GM12878 (cell line): ENCODE results near the gene ESR1. TPM values are rescaled to one million over a fixed set of nuclear protein-coding genes. Genes with fewer than 3 reads are reported as not detected.

Experiments
- ATAC-seq: fragments of 200-7000 bp; cut with Tn5 transposase; 3 replicates; pipeline ENCODE4 v1.9.1; 2020; ENCODE audit warnings: mild to moderate bottlenecking, moderate library complexity
- BruUV-seq: library from RNA; stranded (reverse); fragments of 400-500 nt; replicated peaks from 2 replicates; lab custom pipeline; 2021; lab: Mats Ljungman, UMichigan
- CTCF ChIA-PET: fragments of 300-600 bp; sonication (Branson Sonifier 250); formaldehyde crosslinking; extraction: SDS; loops from one replicate; lab custom pipeline; 2021; ENCODE audit warnings: inconsistent platforms; lab: Yijun Ruan, JAX
- POLR2A ChIA-PET: fragments of 350-600 bp; formaldehyde crosslinking; extraction: SDS; loops from one replicate; lab custom pipeline; 2021; ENCODE audit warnings: inconsistent platforms; lab: Charles Lee
- RAD21 ChIA-PET: fragments of 300-600 bp; sonication (Branson Sonifier 250); formaldehyde crosslinking; loops from one replicate; lab custom pipeline; 2023; ENCODE audit warnings: antibody characterized with exemption; ENCODE audit not compliant: unreplicated experiment; lab: Charles Lee
- SMC1A ChIA-PET: fragments of 300-600 bp; sonication (Branson Sonifier 250); formaldehyde crosslinking; loops from one replicate; lab custom pipeline; 2023; ENCODE audit not compliant: unreplicated experiment, uncharacterized antibody; lab: Charles Lee
- DNase-seq: peaks from one replicate; pipeline ENCODE4 v3.0.0-alpha.2; 2011; ENCODE audit warnings: low read depth, low spot score
- FAIRE-seq: peaks from 3 replicates; lab custom pipeline; 2011; peaks lifted over from hg19 to GRCh38; lab: Jason Lieb, UNC
- H2AFZ ChIP-seq: 2 replicates; pipeline ENCODE4 v1.6.0; 2011; ENCODE audit warnings: low read depth, low read length, control low read depth; ENCODE audit not compliant: control insufficient read depth
- H3K27ac ChIP-seq: 2 replicates; pipeline ENCODE4 v1.5.1; 2011; ENCODE audit warnings: control low read depth; ENCODE audit not compliant: control insufficient read depth, insufficient read depth
- H3K27me3 ChIP-seq, 2 experiments: replicated peaks in 1 of 2; 2 replicates each; pipeline versions ENCODE4 v1.6.0 to v1.6.1; 2011; ENCODE audit warnings: low read length in 1 of 2; ENCODE audit not compliant: control insufficient read depth in 2 of 2, insufficient read depth in 2 of 2
- H3K36me3 ChIP-seq, 2 experiments: 2 replicates each; pipeline ENCODE4 v1.5.1; 2011; ENCODE audit warnings: low read length in 1 of 2; ENCODE audit not compliant: control insufficient read depth in 2 of 2, insufficient read depth in 2 of 2
- H3K4me1 ChIP-seq: 2 replicates; pipeline ENCODE4 v1.6.1; 2011; ENCODE audit warnings: mild to moderate bottlenecking, low read length, moderate library complexity, mixed read lengths; ENCODE audit not compliant: control insufficient read depth, insufficient read depth
- H3K4me2 ChIP-seq: 2 replicates; pipeline ENCODE4 v1.6.0; 2011; ENCODE audit warnings: control low read depth; ENCODE audit not compliant: control insufficient read depth, insufficient read depth
- H3K4me3 ChIP-seq: fragments of 200-600 bp; sonication (generic); 2 replicates; pipeline ENCODE4 v1.5.1; 2016
- H3K79me2 ChIP-seq: 2 replicates; pipeline ENCODE4 v1.6.0; 2011; ENCODE audit warnings: low read length; ENCODE audit not compliant: control insufficient read depth, insufficient read depth
- H3K9ac ChIP-seq: 2 replicates; pipeline ENCODE4 v1.8.0; 2011; ENCODE audit warnings: low read length, control low read depth, mixed read lengths; ENCODE audit not compliant: control insufficient read depth, insufficient read depth
- H3K9me3 ChIP-seq: replicated peaks from 3 replicates; pipeline ENCODE4 v1.5.1; 2011; ENCODE audit warnings: mild to moderate bottlenecking, low read length; ENCODE audit not compliant: control insufficient read depth, insufficient read depth
- H4K20me1 ChIP-seq: 2 replicates; pipeline ENCODE4 v1.6.0; 2011; ENCODE audit not compliant: control insufficient read depth, insufficient read depth
- ATF2 ChIP-seq: IDR thresholded peaks from 2 replicates; pipeline ENCODE4 v1.6.1; 2012; ENCODE audit warnings: low read length, inconsistent platforms
- CEBPB ChIP-seq, 2 experiments: fragments of 150-350 bp in 1 of 2; IDR thresholded peaks; 2 replicates each; pipeline ENCODE4 v1.6.1; 2012 to 2014; ENCODE audit warnings: low read depth in 2 of 2, low read length in 2 of 2, borderline replicate concordance in 1 of 2, inconsistent platforms in 1 of 2
- EED ChIP-seq: sonication (generic); IDR thresholded peaks from 2 replicates; pipeline ENCODE4 v1.6.1; 2016; ENCODE audit warnings: antibody characterized with exemption, low read depth
- HDGF ChIP-seq: fragments of 450-650 bp; IDR thresholded peaks from 2 replicates; pipeline ENCODE4 v1.6.1; 2016; ENCODE audit warnings: antibody characterized with exemption
- JUND ChIP-seq: IDR thresholded peaks from 2 replicates; pipeline ENCODE4 v1.6.1; 2012; ENCODE audit warnings: low read depth, mild to moderate bottlenecking, low read length, improper control_type of control experiment, moderate library complexity
- MEF2A ChIP-seq: IDR thresholded peaks from 2 replicates; pipeline ENCODE4 v1.6.1; 2011; ENCODE audit warnings: low read depth, mild to moderate bottlenecking, low read length, moderate library complexity; ENCODE audit not compliant: insufficient read depth
- NFYB ChIP-seq: IDR thresholded peaks from 2 replicates; pipeline ENCODE4 v1.6.1; 2011; ENCODE audit warnings: low read depth, mild to moderate bottlenecking, low read length, improper control_type of control experiment, moderate library complexity; ENCODE audit not compliant: insufficient read depth
- POLR2A ChIP-seq: IDR thresholded peaks from 2 replicates; pipeline ENCODE4 v1.6.1; 2011; ENCODE audit warnings: low read depth, mild to moderate bottlenecking, low read length
- RAD51 ChIP-seq: fragments of 450-650 bp; IDR thresholded peaks from 2 replicates; pipeline ENCODE4 v1.6.1; 2016; ENCODE audit warnings: moderate library complexity, mild to moderate bottlenecking, inconsistent platforms
- RB1 ChIP-seq: fragments of 450-650 bp; formaldehyde crosslinking; IDR thresholded peaks from 2 replicates; pipeline ENCODE4 v1.6.1; 2017; ENCODE audit warnings: mild to moderate bottlenecking, borderline replicate concordance
- RELB ChIP-seq: fragments of 450-650 bp; IDR thresholded peaks from 2 replicates; pipeline ENCODE4 v1.6.1; 2017; ENCODE audit warnings: low read depth, mild to moderate bottlenecking, moderate library complexity
- RFX5 ChIP-seq: IDR thresholded peaks from 2 replicates; pipeline ENCODE4 v1.6.1; 2011; ENCODE audit warnings: low read depth, low read length, improper control_type of control experiment
- SMARCA5 ChIP-seq: fragments of 450-650 bp; IDR thresholded peaks from 2 replicates; pipeline ENCODE4 v1.6.1; 2017; ENCODE audit warnings: mild to moderate bottlenecking
- WGBS: methylation state at CpG from one replicate; pipeline ENCODE4 v1.1.6; 2016; ENCODE audit warnings: low lambda C conversion rate; ENCODE audit not compliant: insufficient replicate concordance, insufficient coverage; ENCODE audit errors: missing lambda C conversion rate; 5-methylcytosine and 5-hydroxymethylcytosine counted together
- in situ Hi-C: fragments of 300-500 bp; cut with MboI; formaldehyde crosslinking; loops from 9 replicates; pipeline ENCODE4 v1.14.3; 2018; ENCODE audit warnings: mixed read lengths
- intact Hi-C: fragments of 100-400 bp; cut with micrococcal nuclease; formaldehyde crosslinking; loops from one replicate; pipeline ENCODE4 v1.14.2; 2022; ENCODE audit not compliant: unreplicated experiment
- polyA plus RNA-seq, 11 experiments: library from polyadenylated mRNA; depleted of rRNA in 4 of 11; unstranded in 6 of 11; stranded (reverse) in 5 of 11; fragments of >200 nt; fragmentation: Nextera tagmentation in 4 of 11; fragmentation: Illumina TruSeq in 1 of 11; extraction: Ambion mirVana in 4 of 11; extraction: Trizol in 1 of 11; gene quantifications; 1 replicate in 1 of 11; 2 replicates in 10 of 11; pipeline versions ENCODE4 v1.2.1 to v1.2.3, GENCODE V29; 2011 to 2016; ENCODE audit warnings: inconsistent platforms in 2 of 11, missing spikeins in 2 of 11, low read depth in 1 of 11
- total RNA-seq, 4 experiments: library from RNA; depleted of rRNA in 3 of 4; stranded (reverse); fragments of >200 nt in 3 of 4; fragmentation: Illumina TruSeq in 1 of 4; extraction: Trizol in 1 of 4; gene quantifications; 2 replicates each; pipeline versions ENCODE4 v1.2.1 to v1.2.3, GENCODE V29; 2013 to 2021

ESR1 gene
- total and polyA plus RNA-seq, 10 of the 15 experiments (the other 5 are each of a cell fraction or from before 2014, with no cell fraction given), result 0.03 to 0.51 (median 0.21) TPM; not detected in 4

DNA sequence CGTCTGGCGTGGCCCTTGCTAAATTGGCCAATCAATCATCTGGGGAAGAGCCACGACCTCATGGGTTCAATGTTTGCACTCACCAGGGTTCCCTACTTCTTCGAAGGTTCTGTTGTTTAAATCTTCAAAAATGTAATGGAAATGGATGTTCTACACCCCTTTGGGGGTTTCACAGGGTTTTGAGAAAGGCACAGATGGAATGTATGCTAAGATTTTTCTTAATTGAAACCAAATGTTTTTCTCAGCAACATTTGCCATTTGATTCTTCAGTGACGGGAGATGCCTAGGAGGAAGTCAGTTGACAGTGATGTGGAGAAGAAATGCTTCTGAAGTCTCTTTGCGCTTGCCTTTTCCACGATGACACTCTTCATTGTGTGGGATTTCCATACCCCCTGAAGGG lies 312.3 kb downstream of the ESR1 start:
- intact Hi-C loops (loop anchor here (5.0 kb wide), 1 partner anchor 147 kb away; no protein-coding TSS in a partner anchor), in situ Hi-C loops (loop anchor here (5.0 to 10.0 kb wide), 2 partner anchors 355 to 428 kb away; no protein-coding TSS in a partner anchor)
- no TSS peak for BruUV-seq
- H2AFZ ChIP-seq, result no peak overlapping the region
- no peak for TF ChIP-seq RFX5
- TF ChIP-seq RB1, result no peak
- TF ChIP-seq ATF2, result no peak
- H3K9me3 ChIP-seq, result no peaks in the 10 kb centered on the region
- ChIA-PET SMC1A (interaction anchor here (0.8 to 1.1 kb wide), 2 partner anchors 8 to 354 kb away, joined by 3 to 4 read pairs; no protein-coding TSS in a partner anchor), POLR2A (interaction anchor here (0.6 kb wide), 1 partner anchor 74 kb away, joined by 3 read pairs; no protein-coding TSS in a partner anchor), CTCF (interaction anchor here (0.9 to 2.6 kb wide), 3 partner anchors 355 to 443 kb away, joined by 3 to 11 read pairs (median 4); no protein-coding TSS in a partner anchor), RAD21 (interaction anchor here (1.9 kb wide), 1 partner anchor 429 kb away, joined by 7 read pairs; no protein-coding TSS in a partner anchor)
- no peak overlapping the region for H3K27ac ChIP-seq
- WGBS, result 69% methylated on average over 7 of the region's 7 CpGs
- no peaks in the 10 kb centered on the region for H3K79me2 ChIP-seq
- no peak overlapping the region for H3K4me2 ChIP-seq
- H3K27me3 ChIP-seq, result no peaks in the 10 kb centered on the region
- no peaks in the 10 kb centered on the region for H3K36me3 ChIP-seq
- FAIRE-seq (no peak), DNase-seq (no peak), ATAC-seq (no peak)
- 0 out of 2 replicates have a peak, but pooled peaks cover 4% of the 10 kb centered on the region for H3K4me1 ChIP-seq
- H4K20me1 ChIP-seq, result no peaks in the 10 kb centered on the region
- no peak overlapping the region for H3K9ac ChIP-seq
- H3K4me3 ChIP-seq, result no peak overlapping the region

DNA sequence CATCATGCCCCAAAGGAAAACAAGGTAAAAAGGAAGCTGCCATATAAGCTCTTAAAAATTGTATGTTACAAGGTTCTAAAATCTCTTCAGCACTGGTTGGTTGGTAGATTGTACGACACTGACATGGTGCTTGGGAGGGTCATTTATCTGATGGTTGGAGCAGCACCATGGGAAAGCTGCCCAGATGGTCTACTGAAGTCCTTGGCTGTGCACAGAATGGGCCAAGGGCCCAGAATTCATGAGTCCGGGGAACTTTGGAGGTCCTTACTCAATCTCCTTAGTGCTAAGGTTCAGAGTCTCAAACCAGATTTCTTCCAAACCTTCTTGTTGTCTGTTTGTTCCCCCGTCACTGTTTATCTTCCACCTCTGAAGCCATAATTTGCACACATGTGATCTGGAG lies 314.4 kb downstream of the ESR1 start:
- no peaks in the 10 kb centered on the region for H3K9me3 ChIP-seq
- POLR2A ChIA-PET, result no interaction called here
- H3K36me3 ChIP-seq, result no peaks in the 10 kb centered on the region
- H3K27me3 ChIP-seq, result no peaks in the 10 kb centered on the region
- no peak overlapping the region for H3K4me3 ChIP-seq
- SMC1A ChIA-PET, result interaction anchor here (0.8 to 8.3 kb wide), 6 partner anchors 305 to 445 kb away, joined by 3 to 131 read pairs (median 4); no protein-coding TSS in a partner anchor
- no TSS peak for BruUV-seq
- in situ Hi-C loops, result loop anchor here (5.0 to 10.0 kb wide), 2 partner anchors 357 to 430 kb away; no protein-coding TSS in a partner anchor
- no peak overlapping the region for H3K4me2 ChIP-seq
- no peaks in the 10 kb centered on the region for H4K20me1 ChIP-seq
- no peak overlapping the region for H2AFZ ChIP-seq
- CTCF ChIA-PET, result interaction anchor here (0.7 to 6.7 kb wide), 6 partner anchors 217 to 445 kb away, joined by 3 to 157 read pairs (median 6); no protein-coding TSS in a partner anchor
- FAIRE-seq (no peak), ATAC-seq (no peak), DNase-seq (no peak)
- H3K9ac ChIP-seq, result no peak overlapping the region
- intact Hi-C loops, result loop anchor here (5.0 kb wide), 1 partner anchor 145 kb away; no protein-coding TSS in a partner anchor
- WGBS, result 77% methylated on average over 3 of the region's 3 CpGs
- H3K27ac ChIP-seq, result no peak overlapping the region
- no peaks in the 10 kb centered on the region for H3K79me2 ChIP-seq
- 0 out of 2 replicates have a peak, but pooled peaks cover 4% of the 10 kb centered on the region for H3K4me1 ChIP-seq
- RAD21 ChIA-PET, result interaction anchor here (1.1 kb wide), 1 partner anchor 431 kb away, joined by 6 read pairs; no protein-coding TSS in a partner anchor
- TF ChIP-seq RAD51 (no peak), NFYB (no peak), RELB (no peak), HDGF (no peak), MEF2A (no peak), EED (no peak), POLR2A (no peak), SMARCA5 (no peak), CEBPB (IDR thresholded peaks at IDR 0.05; ENCODE audit: borderline replicate concordance in 1 of 2, low read depth in 2 of 2, low read length in 2 of 2) (no peak), JUND (no peak)
